Keratinocyte (primary cell): ENCODE data around the gene IGFL1. TPM values are rescaled to one million over a fixed set of nuclear protein-coding genes. Genes with fewer than 3 reads are reported as not detected.

Source experiments
- DNase-seq: peaks from one replicate; pipeline ENCODE4 v3.0.0-alpha.2; 2011; ENCODE audit warnings: low read depth, missing footprints, low spot score
- FAIRE-seq: peaks from 2 replicates; lab custom pipeline; 2011; peaks lifted over from hg19 to GRCh38; lab: Jason Lieb, UNC
- H2AFZ ChIP-seq: 2 replicates; pipeline ENCODE4 v1.6.0; 2012; ENCODE audit warnings: low read length, control low read depth, inconsistent platforms; ENCODE audit not compliant: control insufficient read depth
- H3K27ac ChIP-seq: 2 replicates; pipeline ENCODE4 v1.5.1; 2011; ENCODE audit warnings: low read length; ENCODE audit not compliant: control insufficient read depth, insufficient read depth
- H3K27me3 ChIP-seq: 3 replicates; pipeline ENCODE4 v1.6.0; 2011; ENCODE audit warnings: low read length; ENCODE audit not compliant: control insufficient read depth, insufficient read depth; ENCODE audit errors: extremely low read depth
- H3K36me3 ChIP-seq, 2 experiments: 2 replicates in 1 of 2; 3 replicates in 1 of 2; pipeline ENCODE4 v1.5.1; 2011; ENCODE audit warnings: low read length in 2 of 2, mild to moderate bottlenecking in 1 of 2; ENCODE audit not compliant: control insufficient read depth in 2 of 2, insufficient read depth in 2 of 2; ENCODE audit errors: extremely low read depth in 1 of 2
- H3K4me1 ChIP-seq: 3 replicates; pipeline ENCODE4 v1.5.1; 2011; ENCODE audit warnings: low read length; ENCODE audit not compliant: control insufficient read depth, insufficient read depth; ENCODE audit errors: extremely low read depth
- H3K4me2 ChIP-seq: 3 replicates; pipeline ENCODE4 v1.6.0; 2011; ENCODE audit warnings: low read depth, low read length; ENCODE audit not compliant: control insufficient read depth, insufficient read depth; ENCODE audit errors: extremely low read depth
- H3K4me3 ChIP-seq, 3 experiments: fragments of 200-600 bp in 1 of 3; sonication (generic) in 1 of 3; 2 replicates in 2 of 3; 3 replicates in 1 of 3; pipeline ENCODE4 v1.5.1; 2011 to 2016; ENCODE audit warnings: low read length in 3 of 3, mild to moderate bottlenecking in 3 of 3, control low read depth in 2 of 3, inconsistent platforms in 1 of 3, low read depth in 1 of 3, mixed read lengths in 1 of 3, mixed run types in 1 of 3, moderate library complexity in 1 of 3; ENCODE audit not compliant: control insufficient read depth in 2 of 3, insufficient read depth in 2 of 3; ENCODE audit errors: extremely low read depth in 1 of 3
- H3K79me2 ChIP-seq: 2 replicates; pipeline ENCODE4 v1.6.0; 2012; ENCODE audit warnings: low read length; ENCODE audit not compliant: control insufficient read depth, insufficient read depth
- H3K9ac ChIP-seq: 3 replicates; pipeline ENCODE4 v1.6.0; 2011; ENCODE audit warnings: low read length; ENCODE audit not compliant: control insufficient read depth, insufficient read depth; ENCODE audit errors: extremely low read depth
- H3K9me1 ChIP-seq: 3 replicates; pipeline ENCODE4 v1.6.0; 2011; ENCODE audit warnings: low read length; ENCODE audit not compliant: control insufficient read depth, insufficient read depth; ENCODE audit errors: extremely low read depth
- H3K9me3 ChIP-seq: 2 replicates; pipeline ENCODE4 v1.5.1; 2012; ENCODE audit warnings: low read depth, low read length; ENCODE audit not compliant: control insufficient read depth
- H4K20me1 ChIP-seq: 3 replicates; pipeline ENCODE4 v1.6.0; 2011; ENCODE audit warnings: low read length; ENCODE audit not compliant: control insufficient read depth, insufficient read depth; ENCODE audit errors: extremely low read depth
- EZH2 ChIP-seq: IDR thresholded peaks from one replicate; pipeline ENCODE4 v1.6.1; 2012; ENCODE audit warnings: inconsistent platforms, mild to moderate bottlenecking, low read length, moderate library complexity
- dilution Hi-C: fragments of 300-500 bp; cut with MboI; formaldehyde crosslinking; loops from one replicate; pipeline ENCODE4 v1.7.0; 2020; ENCODE audit warnings: low sequenced_read_pairs; ENCODE audit not compliant: extremely low pct_ligation_motif_present
- polyA plus RNA-seq, 5 experiments: library from polyadenylated mRNA; depleted of rRNA in 3 of 5; stranded (reverse) in 3 of 5; stranded (forward) in 1 of 5; unstranded in 1 of 5; fragments of >200 nt; gene quantifications; 1 replicate in 1 of 5; 2 replicates in 3 of 5; 3 replicates in 1 of 5; pipeline versions ENCODE4 v1.2.1 to v1.2.3, GENCODE V29; 2011 to 2012; ENCODE audit warnings: missing spikeins in 2 of 5, low read depth in 1 of 5, low replicate concordance in 1 of 5
- TF ChIP-seq, protein P1 (sequence below), 3 experiments: IDR thresholded peaks in 1 of 3; conservative IDR thresholded peaks in 1 of 3; optimal IDR thresholded peaks in 1 of 3; 2 replicates in 2 of 3; 3 replicates in 1 of 3; pipeline versions ENCODE3 to v1.5.1; 2011; ENCODE audit warnings: low read length in 3 of 3, mild to moderate bottlenecking in 3 of 3, moderate library complexity in 2 of 3, control low read depth in 1 of 3, inconsistent platforms in 1 of 3; ENCODE audit not compliant: insufficient read depth in 2 of 3; ENCODE audit errors: extremely low read depth in 1 of 3

The IGFL1 gene
- polyA plus RNA-seq, 1 donor (not counting 4 experiments of a cell fraction or from before 2014, with no cell fraction given), result 21.3 TPM

DNA sequence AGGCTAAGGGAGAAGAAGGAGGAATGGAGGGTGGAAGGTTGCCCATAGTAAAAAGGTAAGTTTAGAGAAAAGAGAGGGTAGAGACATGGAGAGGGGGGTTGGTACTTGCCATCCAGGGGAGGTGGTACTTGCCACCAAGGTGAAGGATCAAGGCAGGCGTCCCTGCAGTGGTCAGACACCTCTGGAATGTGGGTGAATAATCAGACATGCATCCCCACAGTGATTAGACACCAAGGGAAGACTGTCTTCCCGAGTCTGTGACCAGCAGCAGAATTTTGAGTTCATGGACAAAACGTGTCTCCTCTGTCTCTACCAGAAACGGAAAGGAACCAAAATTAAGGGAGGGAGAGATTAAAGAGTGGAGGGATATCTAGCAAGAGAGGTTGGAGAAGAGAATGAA is 27.1 kb upstream of the IGFL1 start:
- FAIRE-seq, result no peak
- peak overlapping the region in 2 of 3 experiments; percentile 7 to 30 for H3K4me3 ChIP-seq
- no peak overlapping the region for H3K9ac ChIP-seq

DNA sequence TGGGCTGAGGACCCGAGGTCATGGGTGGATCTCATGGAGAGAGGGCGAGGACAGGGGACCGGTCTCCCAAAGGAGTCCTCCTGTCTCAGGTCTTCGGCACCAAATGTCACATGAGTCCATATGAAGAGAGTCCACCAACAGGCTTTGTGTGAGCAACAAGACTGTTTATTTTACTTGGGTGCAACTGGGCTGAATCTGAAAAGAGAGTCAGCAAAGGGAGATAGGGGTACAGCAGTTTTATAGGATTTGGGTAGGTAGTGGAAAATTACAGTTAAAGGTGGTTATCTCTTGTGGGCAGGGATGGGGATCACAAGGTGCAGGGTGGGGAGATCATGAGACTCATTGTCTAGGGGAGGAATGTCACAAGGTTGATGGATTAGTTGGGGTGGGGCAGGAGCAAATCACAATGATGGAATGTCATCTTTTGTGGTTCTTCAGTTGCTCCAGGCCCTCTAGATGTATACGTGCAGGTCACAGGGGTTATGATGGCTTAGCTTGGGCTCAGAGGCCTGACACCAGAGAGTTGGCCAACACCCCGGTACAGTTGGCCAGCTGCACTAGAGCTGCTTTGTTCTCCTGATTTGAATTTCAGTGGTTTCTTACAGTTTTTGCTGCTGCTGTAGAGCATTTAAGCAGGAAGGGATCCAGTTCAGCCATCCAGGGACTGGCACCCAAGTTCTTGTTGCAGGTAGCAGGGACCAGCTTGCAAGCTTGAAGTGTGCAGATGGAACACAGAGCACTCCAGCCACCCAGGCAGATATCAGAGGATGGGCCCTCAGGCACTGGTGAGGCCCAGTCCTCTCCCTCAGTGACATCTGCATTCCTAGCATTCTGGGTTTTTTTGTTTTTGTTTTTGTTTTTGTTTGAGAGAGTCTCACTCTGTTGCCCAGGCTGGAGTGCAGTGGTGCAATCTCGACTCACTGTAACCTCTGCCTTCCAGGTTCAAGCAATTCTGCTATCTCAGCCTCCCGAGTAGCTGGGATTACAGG is 26.4 kb upstream of the IGFL1 start:
- peak overlapping the region in 2 of 3 experiments; percentile 7 to 30 for H3K4me3 ChIP-seq
- FAIRE-seq, result peak; percentile 46

More for the DNA sequence above, 27.1 kb upstream of the IGFL1 start:
- DNase-seq, result no peak
- Histone ChIP-seq H3K36me3 (peaks cover 0 to 1% of the 10 kb centered on the region in 2 experiments), H3K27ac (no peak overlapping the region), H3K4me1 (peaks cover 60% of the 10 kb centered on the region), H3K9me3 (no peaks in the 10 kb centered on the region), H3K9me1 (no peaks in the 10 kb centered on the region), H4K20me1 (no peaks in the 10 kb centered on the region), H3K79me2 (no peaks in the 10 kb centered on the region), H3K4me2 (peak overlapping the region; percentile 20), H2AFZ (no peak overlapping the region), H3K27me3 (no peaks in the 10 kb centered on the region)
- dilution Hi-C loops, result no loop called here
- TF ChIP-seq EZH2, result no peak
- TF ChIP-seq, protein P1, sequence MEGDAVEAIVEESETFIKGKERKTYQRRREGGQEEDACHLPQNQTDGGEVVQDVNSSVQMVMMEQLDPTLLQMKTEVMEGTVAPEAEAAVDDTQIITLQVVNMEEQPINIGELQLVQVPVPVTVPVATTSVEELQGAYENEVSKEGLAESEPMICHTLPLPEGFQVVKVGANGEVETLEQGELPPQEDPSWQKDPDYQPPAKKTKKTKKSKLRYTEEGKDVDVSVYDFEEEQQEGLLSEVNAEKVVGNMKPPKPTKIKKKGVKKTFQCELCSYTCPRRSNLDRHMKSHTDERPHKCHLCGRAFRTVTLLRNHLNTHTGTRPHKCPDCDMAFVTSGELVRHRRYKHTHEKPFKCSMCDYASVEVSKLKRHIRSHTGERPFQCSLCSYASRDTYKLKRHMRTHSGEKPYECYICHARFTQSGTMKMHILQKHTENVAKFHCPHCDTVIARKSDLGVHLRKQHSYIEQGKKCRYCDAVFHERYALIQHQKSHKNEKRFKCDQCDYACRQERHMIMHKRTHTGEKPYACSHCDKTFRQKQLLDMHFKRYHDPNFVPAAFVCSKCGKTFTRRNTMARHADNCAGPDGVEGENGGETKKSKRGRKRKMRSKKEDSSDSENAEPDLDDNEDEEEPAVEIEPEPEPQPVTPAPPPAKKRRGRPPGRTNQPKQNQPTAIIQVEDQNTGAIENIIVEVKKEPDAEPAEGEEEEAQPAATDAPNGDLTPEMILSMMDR (optimal IDR thresholded peaks at IDR 0.05 in 1 of 3, IDR thresholded peaks at IDR 0.05 in 1 of 3, conservative IDR thresholded peaks at IDR 0.05 in 1 of 3; ENCODE audit: extremely low read depth in 1 of 3, insufficient read depth in 2 of 3, low read length in 3 of 3), result no peak

More for the DNA sequence above, 26.4 kb upstream of the IGFL1 start:
- dilution Hi-C loops, result no loop called here
- no peak overlapping the region for H2AFZ ChIP-seq
- peaks cover 0 to 1% of the 10 kb centered on the region in 2 experiments for H3K36me3 ChIP-seq
- no peak overlapping the region for H3K9ac ChIP-seq
- no peaks in the 10 kb centered on the region for H3K27me3 ChIP-seq
- no peak for DNase-seq
- peak overlapping the region; percentile 20 for H3K4me2 ChIP-seq
- no peaks in the 10 kb centered on the region for H3K9me1 ChIP-seq
- H4K20me1 ChIP-seq, result no peaks in the 10 kb centered on the region
- no peaks in the 10 kb centered on the region for H3K9me3 ChIP-seq
- H3K4me1 ChIP-seq, result peaks cover 55% of the 10 kb centered on the region
- H3K79me2 ChIP-seq, result no peaks in the 10 kb centered on the region
- H3K27ac ChIP-seq, result no peak overlapping the region
- TF ChIP-seq, protein P1 (optimal IDR thresholded peaks at IDR 0.05 in 1 of 3, IDR thresholded peaks at IDR 0.05 in 1 of 3, conservative IDR thresholded peaks at IDR 0.05 in 1 of 3; ENCODE audit: extremely low read depth in 1 of 3, insufficient read depth in 2 of 3, low read length in 3 of 3), result no peak
- no peak for TF ChIP-seq EZH2
